OCI-LY7 (cell line): ENCODE results near the gene SATB2.

ENCODE experiments used
- CTCF ChIP-seq: fragments of 200-600 bp; sonication (generic); conservative IDR thresholded peaks from 2 replicates; pipeline ENCODE4 v1.5.1; 2014; ENCODE audit warnings: mild to moderate bottlenecking, antibody characterized with exemption, low read length, moderate library complexity, mixed read lengths
- EZH2phosphoT487 ChIP-seq: fragments of 200-600 bp; sonication (generic); IDR thresholded peaks from 2 replicates; pipeline ENCODE4 v1.6.1; 2018; ENCODE audit warnings: low read depth, borderline replicate concordance, mild to moderate bottlenecking, mixed run types, antibody characterized with exemption, low read length, moderate library complexity, mixed read lengths

- no peak for TF ChIP-seq CTCF
- no peak for TF ChIP-seq EZH2phosphoT487
Measured at GRCh38 chr2:199309411-199309810, 148.3 kb downstream of the SATB2 start.
